ENCODE data around the gene TOR1B.

DNA sequence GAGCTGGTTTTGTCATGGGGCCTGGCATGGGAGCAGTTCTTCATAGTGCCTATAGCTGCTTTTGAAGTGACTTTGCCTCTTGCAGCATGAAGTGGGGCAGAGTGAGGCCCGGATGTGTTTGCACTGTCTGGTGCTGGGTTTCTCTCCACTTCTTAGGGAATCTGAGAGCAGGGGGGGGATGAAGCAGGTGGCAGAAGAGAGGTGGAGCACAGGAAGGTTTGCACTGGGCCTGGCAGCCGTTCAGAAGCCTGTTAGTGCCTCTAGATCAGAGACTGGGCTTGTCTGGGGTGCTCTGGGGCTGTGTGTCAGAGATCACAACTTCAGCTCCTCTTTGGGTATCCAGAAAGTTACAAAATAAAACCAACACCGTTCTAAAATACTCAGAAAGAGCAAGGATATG is 50.6 kb downstream of the TOR1B start:
- no peak for TF ChIP-seq POLR2A (IDR thresholded peaks at IDR 0.05; ENCODE audit: extremely low read depth, insufficient read length)
- TF ChIP-seq, protein P1, sequence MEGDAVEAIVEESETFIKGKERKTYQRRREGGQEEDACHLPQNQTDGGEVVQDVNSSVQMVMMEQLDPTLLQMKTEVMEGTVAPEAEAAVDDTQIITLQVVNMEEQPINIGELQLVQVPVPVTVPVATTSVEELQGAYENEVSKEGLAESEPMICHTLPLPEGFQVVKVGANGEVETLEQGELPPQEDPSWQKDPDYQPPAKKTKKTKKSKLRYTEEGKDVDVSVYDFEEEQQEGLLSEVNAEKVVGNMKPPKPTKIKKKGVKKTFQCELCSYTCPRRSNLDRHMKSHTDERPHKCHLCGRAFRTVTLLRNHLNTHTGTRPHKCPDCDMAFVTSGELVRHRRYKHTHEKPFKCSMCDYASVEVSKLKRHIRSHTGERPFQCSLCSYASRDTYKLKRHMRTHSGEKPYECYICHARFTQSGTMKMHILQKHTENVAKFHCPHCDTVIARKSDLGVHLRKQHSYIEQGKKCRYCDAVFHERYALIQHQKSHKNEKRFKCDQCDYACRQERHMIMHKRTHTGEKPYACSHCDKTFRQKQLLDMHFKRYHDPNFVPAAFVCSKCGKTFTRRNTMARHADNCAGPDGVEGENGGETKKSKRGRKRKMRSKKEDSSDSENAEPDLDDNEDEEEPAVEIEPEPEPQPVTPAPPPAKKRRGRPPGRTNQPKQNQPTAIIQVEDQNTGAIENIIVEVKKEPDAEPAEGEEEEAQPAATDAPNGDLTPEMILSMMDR (IDR thresholded peaks at IDR 0.05; ENCODE audit: low read depth, low read length) = no peak

Measured in NB4 (cell line).